Endothelial cell of umbilical vein (primary cell): ENCODE measurements around the gene IGFL3. TPM values are rescaled to one million over a fixed set of nuclear protein-coding genes. Genes with fewer than 3 reads are reported as not detected.

Experiments
- BruUV-seq: library from RNA; stranded (reverse); fragments of 400-500 nt; replicated peaks from 2 replicates; lab custom pipeline; 2021; lab: Mats Ljungman, UMichigan
- CTCF ChIA-PET: fragments of 300-600, 350-600 bp; sonication (Branson Sonifier 250); formaldehyde crosslinking; loops from one replicate; lab custom pipeline; 2021; ENCODE audit warnings: antibody characterized with exemption, inconsistent platforms; lab: Charles Lee
- POLR2A ChIA-PET: fragments of 300-600, 350-600 bp; sonication (Branson Sonifier 250); formaldehyde crosslinking; loops from one replicate; lab custom pipeline; 2021; ENCODE audit warnings: antibody characterized with exemption, inconsistent platforms; lab: Charles Lee
- DNase-seq: peaks from one replicate; pipeline ENCODE4 v3.0.0-alpha.2; 2011; ENCODE audit warnings: low read depth, low spot score
- FAIRE-seq: peaks from 2 replicates; lab custom pipeline; 2011; peaks lifted over from hg19 to GRCh38; lab: Jason Lieb, UNC
- H2AFZ ChIP-seq: 2 replicates; pipeline ENCODE4 v1.6.0; 2012; ENCODE audit warnings: low read depth, low read length, control low read depth, inconsistent platforms
- H3K27ac ChIP-seq: 2 replicates; pipeline ENCODE4 v1.5.1; 2011; ENCODE audit warnings: low read depth, mild to moderate bottlenecking, control low read depth, low read length, moderate library complexity; ENCODE audit not compliant: insufficient read depth
- H3K27me3 ChIP-seq, 2 experiments: 2 replicates each; pipeline versions ENCODE4 v1.6.0 to v1.6.1; 2011; ENCODE audit warnings: low read length in 2 of 2, mixed read lengths in 1 of 2; ENCODE audit not compliant: control insufficient read depth in 2 of 2, insufficient read depth in 2 of 2
- H3K36me3 ChIP-seq, 2 experiments: 2 replicates in 1 of 2; 3 replicates in 1 of 2; pipeline ENCODE4 v1.5.1; 2011; ENCODE audit warnings: low read length in 2 of 2, mild to moderate bottlenecking in 1 of 2, moderate library complexity in 1 of 2; ENCODE audit not compliant: control insufficient read depth in 2 of 2, insufficient read depth in 2 of 2; ENCODE audit errors: extremely low read depth in 1 of 2
- H3K4me1 ChIP-seq: 3 replicates; pipeline ENCODE4 v1.5.1; 2011; ENCODE audit warnings: mild to moderate bottlenecking, low read length; ENCODE audit not compliant: control insufficient read depth, insufficient read depth; ENCODE audit errors: extremely low read depth
- H3K4me2 ChIP-seq: 2 replicates; pipeline ENCODE4 v1.6.1; 2011; ENCODE audit warnings: low read length, control low read depth, mixed read lengths; ENCODE audit not compliant: insufficient read depth
- H3K4me3 ChIP-seq, 3 experiments: fragments of 200-600 bp in 1 of 3; sonication (generic), shearing (Covaris generic) in 1 of 3; replicated peaks in 1 of 3; 2 replicates each; pipeline ENCODE4 v1.5.1; 2011 to 2016; ENCODE audit warnings: control low read depth in 3 of 3, low read length in 3 of 3, mild to moderate bottlenecking in 2 of 3, inconsistent platforms in 1 of 3, low read depth in 1 of 3, moderate library complexity in 1 of 3; ENCODE audit not compliant: insufficient read depth in 1 of 3
- H3K79me2 ChIP-seq: 2 replicates; pipeline ENCODE4 v1.6.0; 2012; ENCODE audit warnings: low read length, inconsistent platforms; ENCODE audit not compliant: control insufficient read depth, insufficient read depth
- H3K9ac ChIP-seq: replicated peaks from 2 replicates; pipeline ENCODE3; 2011; ENCODE audit warnings: low read length, control low read depth; ENCODE audit not compliant: insufficient read depth; ENCODE audit errors: extremely low read depth
- H3K9me1 ChIP-seq: replicated peaks from 3 replicates; pipeline ENCODE4 v1.6.0; 2011; ENCODE audit warnings: mild to moderate bottlenecking, low read length; ENCODE audit not compliant: control insufficient read depth, insufficient read depth; ENCODE audit errors: extremely low read depth
- H3K9me3 ChIP-seq: replicated peaks from 2 replicates; pipeline ENCODE4 v1.5.1; 2012; ENCODE audit warnings: low read length, inconsistent platforms; ENCODE audit not compliant: control insufficient read depth, insufficient read depth
- H4K20me1 ChIP-seq: replicated peaks from 2 replicates; pipeline ENCODE3; 2011; ENCODE audit warnings: mild to moderate bottlenecking, low read length; ENCODE audit not compliant: control insufficient read depth, insufficient read depth; ENCODE audit errors: extremely low read depth
- CTCF ChIP-seq, 2 donors: IDR thresholded peaks; 1 replicate in 1 of 2; 2 replicates in 1 of 2; pipeline ENCODE4 v1.5.1; 2011; ENCODE audit warnings: low read length in 2 of 2, mild to moderate bottlenecking in 2 of 2, moderate library complexity in 2 of 2, control low read depth in 1 of 2, inconsistent platforms in 1 of 2, low read depth in 1 of 2; ENCODE audit not compliant: insufficient read depth in 1 of 2; ENCODE audit errors: extremely low read depth in 1 of 2
- EZH2 ChIP-seq: IDR thresholded peaks from 2 replicates; pipeline ENCODE4 v1.6.1; 2012; ENCODE audit warnings: borderline replicate concordance, low read depth, mild to moderate bottlenecking, moderate library complexity, low read length, inconsistent platforms; ENCODE audit not compliant: severe bottlenecking
- FOS ChIP-seq: IDR thresholded peaks from 2 replicates; pipeline ENCODE4 v1.6.1; 2011; ENCODE audit warnings: mild to moderate bottlenecking, low read length, moderate library complexity, borderline replicate concordance; ENCODE audit not compliant: insufficient read depth
- GATA2 ChIP-seq: IDR thresholded peaks from 2 replicates; pipeline ENCODE4 v1.7.0; 2011; ENCODE audit warnings: low read depth, mild to moderate bottlenecking, moderate library complexity, mixed read lengths, low read length; ENCODE audit not compliant: insufficient read length, insufficient read depth
- JUN ChIP-seq: IDR thresholded peaks from 2 replicates; pipeline ENCODE4 v1.6.1; 2011; ENCODE audit warnings: borderline replicate concordance, low read depth; ENCODE audit not compliant: insufficient read length, insufficient read depth
- MAX ChIP-seq: IDR thresholded peaks from 2 replicates; pipeline ENCODE4 v1.6.1; 2011; ENCODE audit not compliant: insufficient read depth, insufficient read length
- MYC ChIP-seq: IDR thresholded peaks from one replicate; pipeline ENCODE4 v1.6.1; 2011; ENCODE audit warnings: mild to moderate bottlenecking, low read depth, low read length
- POLR2A ChIP-seq: IDR thresholded peaks from 2 replicates; pipeline ENCODE4 v1.6.1; 2012; ENCODE audit warnings: low read depth, mild to moderate bottlenecking, control low read depth, low read length
- POLR2AphosphoS5 ChIP-seq: IDR thresholded peaks from 2 replicates; pipeline ENCODE4 v1.6.1; 2012; ENCODE audit warnings: low read depth, mild to moderate bottlenecking, control low read depth, low read length, moderate library complexity; ENCODE audit not compliant: insufficient read depth
- dilution Hi-C: fragments of 300-500 bp; cut with MboI; formaldehyde crosslinking; loops from one replicate; pipeline ENCODE4 v1.15.0; 2019; ENCODE audit warnings: low sequenced_read_pairs; ENCODE audit not compliant: extremely low pct_ligation_motif_present
- intact Hi-C: fragments of 100-400 bp; cut with micrococcal nuclease; formaldehyde crosslinking; loops from one replicate; pipeline ENCODE4 v1.10.0; 2022
- polyA plus RNA-seq, 4 experiments: library from polyadenylated mRNA; depleted of rRNA in 3 of 4; stranded (reverse) in 3 of 4; unstranded in 1 of 4; fragments of >200 nt; gene quantifications; 2 replicates each; pipeline versions ENCODE4 v1.2.1 to v1.2.3, GENCODE V29; 2011 to 2012; ENCODE audit warnings: missing spikeins in 1 of 4
- total RNA-seq: library from RNA; stranded (reverse); gene quantifications from 2 replicates; pipeline ENCODE4 v1.2.3, GENCODE V29; 2021

The IGFL3 gene
- total and polyA plus RNA-seq, 2 donors (not counting 3 experiments of a cell fraction or from before 2014, with no cell fraction given), result not detected

- H3K9ac ChIP-seq, result no peak overlapping the region
- peaks cover 29 to 37% of the 10 kb centered on the region in 2 experiments for H3K27me3 ChIP-seq
- H4K20me1 ChIP-seq, result no peaks in the 10 kb centered on the region
- no TSS peak for BruUV-seq
- ChIA-PET CTCF (interaction anchor here (1.3 to 2.2 kb wide), 2 partner anchors 11 to 89 kb away, joined by 5 to 8 read pairs; no protein-coding TSS in a partner anchor), POLR2A (interaction anchor here (1.1 kb wide), 1 partner anchor 11 kb away, joined by 5 read pairs; no protein-coding TSS in a partner anchor)
- H3K4me2 ChIP-seq, result no peak overlapping the region
- H3K79me2 ChIP-seq, result no peaks in the 10 kb centered on the region
- H3K4me1 ChIP-seq, result no peaks in the 10 kb centered on the region
- H3K4me3 ChIP-seq, result no peak overlapping the region
- H3K36me3 ChIP-seq, result no peaks in the 10 kb centered on the region
- H3K9me3 ChIP-seq, result no peaks in the 10 kb centered on the region
- H3K27ac ChIP-seq, result no peak overlapping the region
- H3K9me1 ChIP-seq, result no peaks in the 10 kb centered on the region
- intact Hi-C loops, result no loop called here
- FAIRE-seq, result no peak
- H2AFZ ChIP-seq, result no peak overlapping the region
- DNase-seq, result no peak
- TF ChIP-seq FOS, result no peak
- TF ChIP-seq MAX, result no peak
- no peak for TF ChIP-seq CTCF (IDR thresholded peaks at IDR 0.05; ENCODE audit: extremely low read depth in 1 of 2, insufficient read depth in 1 of 2, low read depth in 1 of 2, low read length in 2 of 2)
- no peak for TF ChIP-seq EZH2
- TF ChIP-seq GATA2, result no peak
- no peak for TF ChIP-seq POLR2A
- TF ChIP-seq JUN, result no peak
- no peak for TF ChIP-seq POLR2AphosphoS5
- TF ChIP-seq MYC, result no peak
- dilution Hi-C loops, result no loop called here
These were observed 6.4 kb downstream of the IGFL3 start for GRCh38 chr19:46118136-46118535.
